A549 treated with CpdA at 1 μM for 4 hours (cell line): ENCODE results near the gene CFAP58. TPM values are rescaled to one million over a fixed set of nuclear protein-coding genes. Genes with fewer than 3 reads are reported as not detected.

Source experiments
- total RNA-seq: library from RNA; stranded (reverse); fragments of 200-300 nt; extraction: Qiagen RNA extraction; gene quantifications from 5 replicates; pipeline ENCODE4 v1.2.3, GENCODE V29; 2022; ENCODE audit warnings: low read depth

The CFAP58 gene
- total RNA-seq = 0.09 to 0.15 TPM (median 0.12 TPM) in 5 replicates

GRCh38 chr10:104353325-104354048 is at the start of gene CFAP58:
TSS of gene CFAP58 (plus strand) at chr10:104353833. CDS start at chr10:104353898, 65 bp downstream.

GRCh38 chr10:104337985-104338735 is 15.5 kb upstream of the CFAP58 start, which contains the start of gene ITPRIP:
TSS of gene ITPRIP (minus strand) at chr10:104338465. CDS start at chr10:104316051, 22,414 bp downstream.

Other genes with a start within 250 kb of the CFAP58 start
- 15.8 to 24.4 TPM (median 16.7 TPM) in 5 replicates for gene SFR1, start 231.7 kb upstream of the CFAP58 start, total RNA-seq
- gene CFAP43, start 121.5 kb upstream of the CFAP58 start, total RNA-seq = 0.16 to 0.22 TPM (median 0.22 TPM) in 5 replicates
- 239 to 286 TPM (median 253 TPM) in 5 replicates for gene GSTO1, start 98.9 kb upstream of the CFAP58 start, total RNA-seq
- gene GSTO2, start 84.6 kb upstream of the CFAP58 start, total RNA-seq = 1.4 to 2.1 TPM (median 1.8 TPM) in 5 replicates
- gene ITPRIP, start 15.4 kb upstream of the CFAP58 start, total RNA-seq = 57.4 to 80.2 TPM (median 73.0 TPM) in 5 replicates